ENCODE measurements around the gene PLEKHA7. TPM values are rescaled to one million over a fixed set of nuclear protein-coding genes. Genes with fewer than 3 reads are reported as not detected.

PLEKHA7 gene
- total and polyA plus RNA-seq, 2 donors from 2014 or later, result 24.4 to 65.7 TPM

DNA sequence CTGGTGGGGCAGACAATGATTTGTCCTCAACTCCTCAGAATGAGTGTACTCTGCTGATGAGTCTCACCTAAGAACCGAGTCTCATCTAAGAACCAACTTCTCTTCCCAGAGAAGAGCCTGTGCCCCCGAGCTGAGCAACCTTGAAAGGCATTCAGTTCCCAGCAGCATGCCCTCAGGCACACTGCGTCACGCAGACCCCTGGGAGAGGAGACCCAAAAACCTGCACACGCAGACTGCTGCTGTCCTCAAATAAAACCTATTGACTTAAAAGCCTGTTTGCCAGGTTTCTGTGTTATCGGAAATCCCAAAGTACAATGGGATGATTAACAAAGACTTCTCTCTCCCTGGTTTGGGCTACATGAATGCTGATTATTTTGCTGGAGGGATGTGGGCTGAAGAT, 154.6 kb downstream of the PLEKHA7 start:
- no peak for TF ChIP-seq CTCF (IDR thresholded peaks at IDR 0.05; ENCODE audit: borderline replicate concordance, extremely low read depth, insufficient read depth)
- H3K9ac ChIP-seq (ENCODE audit: low read length in 3 of 3), result no peak overlapping the region
- H3K27me3 ChIP-seq (ENCODE audit: control insufficient read depth, insufficient read depth, low read length), result no peaks in the 10 kb centered on the region

GRCh38 chr11:16857186-16857585, 157.0 kb downstream of the PLEKHA7 start:
- Histone ChIP-seq H3K27me3 (ENCODE audit: control insufficient read depth, insufficient read depth, low read length) (no peaks in the 10 kb centered on the region), H3K4me3 (ENCODE audit: low read length in 3 of 3) (no peak overlapping the region), H3K9ac (ENCODE audit: low read length in 3 of 3) (no peak overlapping the region), H3K4me1 (ENCODE audit: control insufficient read depth in 2 of 3, insufficient read depth in 2 of 3, low read depth in 1 of 3, low read length in 3 of 3) (no peaks in the 10 kb centered on the region), H3K27ac (ENCODE audit: low read depth in 2 of 2, low read length in 2 of 2) (no peak overlapping the region), H3K9me3 (ENCODE audit: control insufficient read depth in 2 of 3, insufficient read depth in 1 of 3, low read length in 3 of 3) (no peaks in the 10 kb centered on the region), H3K36me3 (ENCODE audit: control insufficient read depth in 2 of 3, insufficient read depth in 3 of 3, low read length in 3 of 3) (peaks cover 0 to 21% (median 20%) of the 10 kb centered on the region in 3 donors)
- FAIRE-seq (no peak), DNase-seq (no peak)
- intact Hi-C loops (cut with DNase I), result no loop called here
- TF ChIP-seq CTCF (IDR thresholded peaks at IDR 0.05; ENCODE audit: borderline replicate concordance, extremely low read depth, insufficient read depth), result no peak

More for the DNA sequence above, 154.6 kb downstream of the PLEKHA7 start:
- no peaks in the 10 kb centered on the region for H3K9me3 ChIP-seq (ENCODE audit: control insufficient read depth in 2 of 3, insufficient read depth in 1 of 3, low read length in 3 of 3)
- peaks cover 0 to 10% (median 9%) of the 10 kb centered on the region in 3 donors for H3K36me3 ChIP-seq (ENCODE audit: control insufficient read depth in 2 of 3, insufficient read depth in 3 of 3, low read length in 3 of 3)
- no peaks in the 10 kb centered on the region for H3K4me1 ChIP-seq (ENCODE audit: control insufficient read depth in 2 of 3, insufficient read depth in 2 of 3, low read depth in 1 of 3, low read length in 3 of 3)
- intact Hi-C loops (cut with DNase I), result no loop called here
- H3K27ac ChIP-seq (ENCODE audit: low read depth in 2 of 2, low read length in 2 of 2), result no peak overlapping the region
- no peak for FAIRE-seq
- DNase-seq, result no peak
- no peak overlapping the region for H3K4me3 ChIP-seq (ENCODE audit: low read length in 3 of 3)

DNA sequence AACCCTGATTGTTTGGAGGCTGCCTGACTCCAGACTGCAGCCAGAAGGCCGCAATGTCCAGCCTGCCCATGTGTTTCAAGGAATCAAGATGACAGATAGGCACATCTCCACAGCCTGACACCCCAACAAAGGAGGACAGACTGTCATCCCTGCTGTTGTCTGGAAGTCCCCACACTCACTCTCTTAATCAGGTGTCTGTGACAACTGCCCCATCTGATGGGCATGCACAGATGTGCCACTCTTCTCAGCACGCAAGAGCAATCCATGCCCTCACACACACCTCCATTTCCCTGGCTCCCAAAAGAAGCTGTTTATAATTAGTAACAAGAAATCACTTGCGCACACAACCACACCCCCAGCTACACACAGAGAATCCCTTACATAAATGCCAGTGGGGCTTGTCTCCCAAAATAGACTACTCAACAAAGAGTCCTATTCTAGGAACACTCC, 158.2 kb downstream of the PLEKHA7 start:
- intact Hi-C loops (cut with DNase I), result no loop called here
- no peak for TF ChIP-seq CTCF (IDR thresholded peaks at IDR 0.05; ENCODE audit: borderline replicate concordance, extremely low read depth, insufficient read depth)
- H3K27ac ChIP-seq (ENCODE audit: low read depth in 2 of 2, low read length in 2 of 2), result no peak overlapping the region

DNA sequence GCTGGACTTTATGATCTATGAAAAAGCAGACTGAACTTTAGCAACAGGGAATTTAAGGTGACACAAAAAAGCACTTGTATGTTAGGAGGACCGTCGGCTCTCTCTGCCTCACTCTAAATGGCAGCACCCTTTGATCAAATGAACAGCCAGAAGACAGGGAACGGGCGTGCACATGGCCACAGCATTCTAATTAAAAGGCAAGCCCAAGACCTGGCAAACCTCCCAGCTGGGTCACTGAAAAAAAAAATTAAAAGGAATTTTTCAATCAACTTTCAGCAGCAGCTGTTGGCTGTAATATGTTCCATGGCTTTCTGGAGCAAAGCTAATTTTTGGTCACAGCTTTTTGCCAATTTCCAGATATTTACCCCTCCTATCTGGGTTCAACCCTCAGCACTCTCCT, 159.2 kb downstream of the PLEKHA7 start:
- H3K9ac ChIP-seq (ENCODE audit: low read length in 3 of 3), result no peak overlapping the region
- no peaks in the 10 kb centered on the region for H3K9me3 ChIP-seq (ENCODE audit: control insufficient read depth in 2 of 3, insufficient read depth in 1 of 3, low read length in 3 of 3)
- no peak overlapping the region for H3K4me3 ChIP-seq (ENCODE audit: low read length in 3 of 3)
- TF ChIP-seq CTCF (IDR thresholded peaks at IDR 0.05; ENCODE audit: borderline replicate concordance, extremely low read depth, insufficient read depth), result no peak
- H3K27me3 ChIP-seq (ENCODE audit: control insufficient read depth, insufficient read depth, low read length), result no peaks in the 10 kb centered on the region
- intact Hi-C loops (cut with DNase I), result no loop called here
- FAIRE-seq, result no peak
- no peaks in the 10 kb centered on the region for H3K4me1 ChIP-seq (ENCODE audit: control insufficient read depth in 2 of 3, insufficient read depth in 2 of 3, low read depth in 1 of 3, low read length in 3 of 3)
- H3K36me3 ChIP-seq (ENCODE audit: control insufficient read depth in 2 of 3, insufficient read depth in 3 of 3, low read length in 3 of 3), result peaks cover 0 to 39% (median 33%) of the 10 kb centered on the region in 3 donors
- no peak for DNase-seq
- no peak overlapping the region for H3K27ac ChIP-seq (ENCODE audit: low read depth in 2 of 2, low read length in 2 of 2)

More for the DNA sequence above, 158.2 kb downstream of the PLEKHA7 start:
- Histone ChIP-seq H3K9ac (ENCODE audit: low read length in 3 of 3) (no peak overlapping the region), H3K9me3 (ENCODE audit: control insufficient read depth in 2 of 3, insufficient read depth in 1 of 3, low read length in 3 of 3) (no peaks in the 10 kb centered on the region), H3K4me1 (ENCODE audit: control insufficient read depth in 2 of 3, insufficient read depth in 2 of 3, low read depth in 1 of 3, low read length in 3 of 3) (no peaks in the 10 kb centered on the region), H3K27me3 (ENCODE audit: control insufficient read depth, insufficient read depth, low read length) (no peaks in the 10 kb centered on the region), H3K4me3 (ENCODE audit: low read length in 3 of 3) (no peak overlapping the region), H3K36me3 (ENCODE audit: control insufficient read depth in 2 of 3, insufficient read depth in 3 of 3, low read length in 3 of 3) (peaks cover 0 to 28% (median 25%) of the 10 kb centered on the region in 3 donors)
- FAIRE-seq (no peak), DNase-seq (no peak)
